ENCODE measurements around the gene ANKS3. TPM values are rescaled to one million over a fixed set of nuclear protein-coding genes. Genes with fewer than 3 reads are reported as not detected.
A peak's percentile ranks its signal among the peaks of the same experiment; 100 is the strongest.

Gene ANKS3
- total and polyA plus RNA-seq, 2 of the 8 experiments (the other 6 are each of a cell fraction or from before 2014, with no cell fraction given): 15.5 to 23.9 TPM

- no peak overlapping the region for H3K23ac ChIP-seq (ENCODE audit: insufficient read length)
- H3K14ac ChIP-seq (ENCODE audit: insufficient read length): no peak overlapping the region
- no peak overlapping the region for H2AFZ ChIP-seq (ENCODE audit: low read length)
- H3K27me3 ChIP-seq (replicated peaks in 1 of 4; ENCODE audit: control insufficient read depth in 3 of 4, extremely low read depth in 1 of 4, insufficient read depth in 3 of 4, low read length in 3 of 4): no peaks in the 10 kb centered on the region
- H3K27ac ChIP-seq (ENCODE audit: low read depth, low read length): no peak overlapping the region
- H4K20me1 ChIP-seq (replicated peaks in 1 of 2; ENCODE audit: control insufficient read depth in 1 of 2, insufficient read depth in 2 of 2, low read length in 2 of 2): peaks cover 0 to 21% of the 10 kb centered on the region in 2 experiments
- H4K91ac ChIP-seq (replicated peaks; ENCODE audit: insufficient read length, low read length): no peak overlapping the region
- ChIA-PET CTCF (ENCODE audit: partially characterized antibody) (interaction anchor here (0.7 to 1.0 kb wide), 2 partner anchors 12 to 18 kb away, joined by 3 to 5 read pairs; no protein-coding TSS in a partner anchor), POLR2A (ENCODE audit: partially characterized antibody) (interaction anchor here (0.5 to 1.2 kb wide), 5 partner anchors 9 to 150 kb away, joined by 3 read pairs; partner anchors contain the start of genes GLYR1 and UBN1)
- peaks cover 0 to 3% (median 2%) of the 10 kb centered on the region in 4 experiments; a peak in 4 of 7 replicates for H3K4me1 ChIP-seq (replicated peaks in 1 of 4; ENCODE audit: control insufficient read depth in 3 of 4, insufficient read depth in 4 of 4, low read length in 3 of 4)
- no peak overlapping the region for H3K56ac ChIP-seq (replicated peaks; ENCODE audit: insufficient read length, low read depth, low read length)
- H2BK5ac ChIP-seq (ENCODE audit: low read depth, low read length): no peak overlapping the region
- H3K36me3 ChIP-seq (ENCODE audit: control insufficient read depth in 2 of 4, insufficient read depth in 4 of 4, low read length in 3 of 4): peaks cover 21 to 43% (median 41%) of the 10 kb centered on the region in 4 experiments
- no peak overlapping the region for H2BK15ac ChIP-seq (ENCODE audit: low read length)
- peaks cover 8% of the 10 kb centered on the region; the same call in 1 of the 2 replicates for H3K23me2 ChIP-seq (ENCODE audit: low read depth, low read length)
- no peak overlapping the region for H2BK120ac ChIP-seq (replicated peaks; ENCODE audit: low read depth, low read length)
- H3K79me2 ChIP-seq (ENCODE audit: control insufficient read depth in 1 of 2, insufficient read depth in 2 of 2, low read length in 2 of 2): peaks cover 0 to 2% of the 10 kb centered on the region in 2 experiments; a peak in 1 of 4 replicates
- H3K4me3 ChIP-seq (ENCODE audit: extremely low read depth in 1 of 4, insufficient read depth in 2 of 4, low read depth in 3 of 4, low read length in 4 of 4): no peak overlapping the region
- DNase-seq (ENCODE audit: low read depth in 1 of 2, low spot score in 2 of 2) (no peak), FAIRE-seq (no peak)
- H4K8ac ChIP-seq (ENCODE audit: extremely low read depth, insufficient read depth, low read length): peak overlapping the region; percentile 21; the same call in 1 of the 2 replicates
- 89% methylated on average over 9 of the region's 9 CpGs; no CpG with 5 or more reads in 1 of the 2 experiments for WGBS, 2 experiments (ENCODE audit: extremely low coverage in 1 of 2, insufficient coverage in 1 of 2, insufficient read length in 1 of 2, insufficient replicate concordance in 2 of 2, low coverage in 1 of 2, low lambda C conversion rate in 2 of 2, missing lambda C conversion rate in 1 of 2)
- H3K9me3 ChIP-seq (ENCODE audit: insufficient read depth in 2 of 2, low read depth in 1 of 2, low read length in 1 of 2): no peaks in the 10 kb centered on the region
- no peak overlapping the region for H3K4me2 ChIP-seq (ENCODE audit: insufficient read depth in 1 of 2, low read depth in 2 of 2, low read length in 2 of 2)
- H3K4ac ChIP-seq (replicated peaks; ENCODE audit: insufficient read length, low read depth, low read length): no peak overlapping the region
- no peak overlapping the region for H2AK5ac ChIP-seq (ENCODE audit: low read depth, low read length)
- no peak overlapping the region for H2BK12ac ChIP-seq (ENCODE audit: low read depth, low read length)
- H2BK20ac ChIP-seq (ENCODE audit: low read length): no peak overlapping the region
- no peaks in the 10 kb centered on the region for H3K79me1 ChIP-seq (ENCODE audit: low read depth, low read length)
- no peak overlapping the region for H4K5ac ChIP-seq (ENCODE audit: insufficient read length, low read depth, low read length)
- H3K18ac ChIP-seq (ENCODE audit: extremely low read depth, low read length): no peak overlapping the region
- no peak overlapping the region for H3K9ac ChIP-seq (replicated peaks in 1 of 4; ENCODE audit: extremely low read depth in 1 of 4, low read depth in 3 of 4, low read length in 3 of 4)
- TF ChIP-seq GTF2F1 (IDR thresholded peaks at IDR 0.05; ENCODE audit: borderline replicate concordance, low read depth, low read length): no peak
- TF ChIP-seq SUZ12 (IDR thresholded peaks at IDR 0.05; ENCODE audit: low read length): no peak
- TF ChIP-seq RAD21 (IDR thresholded peaks at IDR 0.05 in 1 of 2, conservative IDR thresholded peaks at IDR 0.05 in 1 of 2; ENCODE audit: low read depth in 2 of 2, low read length in 2 of 2): no peak
- no peak for TF ChIP-seq ASH2L (IDR thresholded peaks at IDR 0.05; ENCODE audit: low read length)
- no peak for TF ChIP-seq CTCF (IDR thresholded peaks at IDR 0.05; ENCODE audit: control extremely low read depth in 1 of 3, insufficient read depth in 1 of 3, low read depth in 1 of 3, low read length in 3 of 3)
- TF ChIP-seq SP1 (IDR thresholded peaks at IDR 0.05; ENCODE audit: low read depth, low read length): no peak
- no peak for TF ChIP-seq KDM1A (IDR thresholded peaks at IDR 0.05; ENCODE audit: borderline replicate concordance, low read length)
- TF ChIP-seq ATF2 (IDR thresholded peaks at IDR 0.05; ENCODE audit: low read length): no peak
- TF ChIP-seq TEAD4 (IDR thresholded peaks at IDR 0.05; ENCODE audit: low read depth, low read length): no peak
Measured at GRCh38 chr16:4697848-4698291, 36.2 kb downstream of the ANKS3 start.

Data from H1 (cell line).